ENCODE measurements around the gene PRR14. TPM values are rescaled to one million over a fixed set of nuclear protein-coding genes. Genes with fewer than 3 reads are reported as not detected.
A peak's percentile ranks its signal among the peaks of the same experiment; 100 is the strongest.

PRR14 gene
- 10 to 100 TPM; 10.6 to 29.5 (median 12.9) TPM for polyA plus RNA-seq

GRCh38 chr16:30650369-30651123 is at the start of gene PRR14:
TSS of gene PRR14 (plus strand) at chr16:30650960. CDS start at chr16:30651646, 686 bp downstream.
- Mint-ChIP-seq H3K4me3 (peak within 1 kb of the TSS; percentile 94 to 100 (median 98)), H3K27ac (peak within 1 kb of the TSS; percentile 96 to 99 (median 98)), H3K4me1 (peaks cover 31 to 33% of the 10 kb centered on the region in 2 donors)

GRCh38 chr16:30601966-30602365 is 48.8 kb upstream of the PRR14 start:
- no peak overlapping the region for H3K4me3 Mint-ChIP-seq
- peaks cover 12 to 24% (median 21%) of the 10 kb centered on the region in 3 donors for H3K36me3 Mint-ChIP-seq
- peaks cover 0 to 3% (median 0%) of the 10 kb centered on the region in 3 donors for H3K27me3 Mint-ChIP-seq (ENCODE audit: low read depth in 3 of 3)
- no peaks in the 10 kb centered on the region for H3K9me3 Mint-ChIP-seq
- H3K27ac Mint-ChIP-seq = peak overlapping the region in 1 of 6 donors; percentile 26
- H3K4me1 Mint-ChIP-seq = peaks cover 0 to 2% of the 10 kb centered on the region in 2 donors
- no peak for DNase-seq

More at GRCh38 chr16:30650369-30651123, at the start of gene PRR14:
- DNase-seq = peak; percentile 97 to 98 (median 97)
- Mint-ChIP-seq H3K9me3 (no peaks in the 10 kb centered on the region), H3K27me3 (ENCODE audit: low read depth in 3 of 3) (peaks cover 2 to 10% (median 8%) of the 10 kb centered on the region in 3 donors), H3K36me3 (peaks cover 0 to 6% (median 0%) of the 10 kb centered on the region in 3 donors)

- peak overlapping the region in 1 of 6 donors; percentile 40 for H3K27ac Mint-ChIP-seq
- H3K4me1 Mint-ChIP-seq = peaks cover 0 to 2% of the 10 kb centered on the region in 2 donors
- peaks cover 12 to 24% (median 21%) of the 10 kb centered on the region in 3 donors for H3K36me3 Mint-ChIP-seq
- peaks cover 0 to 1% (median 0%) of the 10 kb centered on the region in 3 donors for H3K27me3 Mint-ChIP-seq (ENCODE audit: low read depth in 3 of 3)
- H3K4me3 Mint-ChIP-seq = no peak overlapping the region
- DNase-seq = no peak
- H3K9me3 Mint-ChIP-seq = no peaks in the 10 kb centered on the region
These were observed 48.0 kb upstream of the PRR14 start for GRCh38 chr16:30602616-30603277.

GRCh38 chr16:30603945-30604315 is 46.8 kb upstream of the PRR14 start:
- no peak overlapping the region for H3K27ac Mint-ChIP-seq

GRCh38 chr16:30604316-30604947 is 46.3 kb upstream of the PRR14 start:
- H3K36me3 Mint-ChIP-seq = peaks cover 12 to 24% (median 21%) of the 10 kb centered on the region in 3 donors
- no peaks in the 10 kb centered on the region for H3K9me3 Mint-ChIP-seq
- no peak overlapping the region for H3K4me3 Mint-ChIP-seq
- H3K27me3 Mint-ChIP-seq (ENCODE audit: low read depth in 3 of 3) = peaks cover 0 to 1% (median 0%) of the 10 kb centered on the region in 3 donors
- H3K27ac Mint-ChIP-seq = no peak overlapping the region
- H3K4me1 Mint-ChIP-seq = peaks cover 6 to 7% of the 10 kb centered on the region in 2 donors
- DNase-seq = no peak

More at GRCh38 chr16:30603945-30604315, 46.8 kb upstream of the PRR14 start:
- Mint-ChIP-seq H3K9me3 (no peaks in the 10 kb centered on the region), H3K4me1 (peaks cover 2 to 3% of the 10 kb centered on the region in 2 donors), H3K4me3 (no peak overlapping the region), H3K27me3 (ENCODE audit: low read depth in 3 of 3) (peaks cover 0 to 1% (median 0%) of the 10 kb centered on the region in 3 donors), H3K36me3 (peaks cover 12 to 24% (median 21%) of the 10 kb centered on the region in 3 donors)
- no peak for DNase-seq

GRCh38 chr16:30605158-30605557 is 45.6 kb upstream of the PRR14 start:
- Mint-ChIP-seq H3K9me3 (no peaks in the 10 kb centered on the region), H3K4me3 (no peak overlapping the region), H3K27me3 (ENCODE audit: low read depth in 3 of 3) (peaks cover under 1 to 1% (median 1%) of the 10 kb centered on the region in 3 donors), H3K36me3 (peaks cover 12 to 24% (median 21%) of the 10 kb centered on the region in 3 donors), H3K27ac (no peak overlapping the region), H3K4me1 (peaks cover 8 to 9% of the 10 kb centered on the region in 2 donors)
- no peak for DNase-seq

- Mint-ChIP-seq H3K27me3 (ENCODE audit: low read depth in 3 of 3) (peaks cover 4 to 6% (median 4%) of the 10 kb centered on the region in 3 donors), H3K4me1 (peaks cover 13 to 14% of the 10 kb centered on the region in 2 donors), H3K9me3 (no peaks in the 10 kb centered on the region), H3K27ac (peak overlapping the region in 1 of 6 donors; percentile 30), H3K36me3 (peaks cover 12 to 24% (median 21%) of the 10 kb centered on the region in 3 donors), H3K4me3 (no peak overlapping the region)
- no peak for DNase-seq
These were observed 44.8 kb upstream of the PRR14 start for GRCh38 chr16:30606004-30606403.

GRCh38 chr16:30609002-30609925 is 41.5 kb upstream of the PRR14 start:
- H3K4me1 Mint-ChIP-seq = peaks cover 13 to 14% of the 10 kb centered on the region in 2 donors
- DNase-seq = peak in 1 of 3 donors; percentile 3
- H3K27me3 Mint-ChIP-seq (ENCODE audit: low read depth in 3 of 3) = peaks cover 4 to 6% (median 4%) of the 10 kb centered on the region in 3 donors
- H3K4me3 Mint-ChIP-seq = peak overlapping the region; percentile 89 to 96 (median 92)
- peaks cover 8 to 13% (median 12%) of the 10 kb centered on the region in 3 donors for H3K36me3 Mint-ChIP-seq
- H3K27ac Mint-ChIP-seq = peak overlapping the region; percentile 64 to 98 (median 88)
- no peaks in the 10 kb centered on the region for H3K9me3 Mint-ChIP-seq

GRCh38 chr16:30609926-30610839 is 40.6 kb upstream of the PRR14 start, which contains the start of gene ZNF689:
TSS of gene ZNF689 (minus strand) at chr16:30610389. CDS start at chr16:30610041, 348 bp downstream.
- DNase-seq = peak; percentile 95 to 96 (median 96)
- Mint-ChIP-seq H3K4me3 (peak within 1 kb of the TSS; percentile 89 to 96 (median 92)), H3K27me3 (ENCODE audit: low read depth in 3 of 3) (peaks cover 4 to 6% (median 4%) of the 10 kb centered on the region in 3 donors), H3K9me3 (no peaks in the 10 kb centered on the region), H3K36me3 (peaks cover 7 to 8% (median 8%) of the 10 kb centered on the region in 3 donors), H3K27ac (peak within 1 kb of the TSS; percentile 89 to 98 (median 93)), H3K4me1 (peaks cover 13 to 14% of the 10 kb centered on the region in 2 donors)

- Mint-ChIP-seq H3K27ac (no peak overlapping the region), H3K4me3 (no peak overlapping the region), H3K27me3 (ENCODE audit: low read depth in 3 of 3) (peaks cover 0 to under 1% (median under 1%) of the 10 kb centered on the region in 3 donors), H3K4me1 (peaks cover 1 to 2% of the 10 kb centered on the region in 2 donors), H3K9me3 (no peaks in the 10 kb centered on the region), H3K36me3 (no peaks in the 10 kb centered on the region)
- peak; percentile 42 to 65 (median 56) for DNase-seq
These were observed 35.2 kb upstream of the PRR14 start for GRCh38 chr16:30615358-30616091.

- DNase-seq = no peak
- Mint-ChIP-seq H3K4me1 (no peaks in the 10 kb centered on the region), H3K9me3 (no peaks in the 10 kb centered on the region), H3K27me3 (ENCODE audit: low read depth in 3 of 3) (no peaks in the 10 kb centered on the region), H3K27ac (no peak overlapping the region), H3K36me3 (no peaks in the 10 kb centered on the region), H3K4me3 (no peak overlapping the region)
These were observed 31.6 kb upstream of the PRR14 start for GRCh38 chr16:30619202-30619601.
